Esophagus (tissue), 2 donors: ENCODE results near the gene WIPI1. TPM values are rescaled to one million over a fixed set of nuclear protein-coding genes. Genes with fewer than 3 reads are reported as not detected.
A peak's percentile ranks its signal among the peaks of the same experiment; 100 is the strongest.
"Not testable (repeated sequence)": the region's sequence is repeated elsewhere in the genome, so short reads cannot be mapped to it uniquely, and the experiment has no call there.

ENCODE experiments used
- H3K27ac ChIP-seq, 2 donors: one replicate each; pipeline ENCODE4 v1.5.1; 2013; ENCODE audit warnings: low read depth in 2 of 2, mild to moderate bottlenecking in 2 of 2, inconsistent platforms in 1 of 2, low read length in 1 of 2, moderate library complexity in 1 of 2
- H3K27me3 ChIP-seq, 2 donors: one replicate each; pipeline ENCODE4 v1.6.1; 2013; ENCODE audit warnings: low read length in 2 of 2, control low read depth in 1 of 2, mild to moderate bottlenecking in 1 of 2; ENCODE audit not compliant: insufficient read depth in 2 of 2, control insufficient read depth in 1 of 2
- H3K36me3 ChIP-seq, 2 donors: one replicate each; pipeline ENCODE4 v1.6.1; 2013; ENCODE audit warnings: low read length in 1 of 2; ENCODE audit not compliant: control insufficient read depth in 2 of 2, insufficient read depth in 2 of 2
- H3K4me1 ChIP-seq, 2 donors: one replicate each; pipeline ENCODE4 v1.6.1; 2013; ENCODE audit warnings: low read length in 1 of 2; ENCODE audit not compliant: control insufficient read depth in 2 of 2, insufficient read depth in 2 of 2
- H3K4me3 ChIP-seq, 2 donors: one replicate each; pipeline ENCODE4 v1.5.1; 2013; ENCODE audit warnings: low read length in 2 of 2, mild to moderate bottlenecking in 2 of 2, low read depth in 1 of 2, moderate library complexity in 1 of 2
- H3K9me3 ChIP-seq, 2 donors: one replicate each; pipeline ENCODE4 v1.6.1; 2013; ENCODE audit warnings: mild to moderate bottlenecking in 2 of 2, low read depth in 1 of 2, low read length in 1 of 2, moderate library complexity in 1 of 2; ENCODE audit not compliant: control insufficient read depth in 2 of 2, insufficient read depth in 1 of 2
- WGBS, 2 donors: extraction: QIAGEN DNeasy Blood & Tissue Kit; methylation state at CpG; one replicate each; pipeline ENCODE4 v1.1.7; 2013; 5-methylcytosine and 5-hydroxymethylcytosine counted together
- polyA plus RNA-seq, 2 donors: library from polyadenylated mRNA; stranded (reverse); fragments of 200-250 nt; gene quantifications; one replicate each; pipeline ENCODE4 v1.2.3, GENCODE V29; 2013
- donor health status: healthy with polysubstance abuse.
- donor health status: Bipolar disorder and iron deficiency.

Gene WIPI1, protein sequence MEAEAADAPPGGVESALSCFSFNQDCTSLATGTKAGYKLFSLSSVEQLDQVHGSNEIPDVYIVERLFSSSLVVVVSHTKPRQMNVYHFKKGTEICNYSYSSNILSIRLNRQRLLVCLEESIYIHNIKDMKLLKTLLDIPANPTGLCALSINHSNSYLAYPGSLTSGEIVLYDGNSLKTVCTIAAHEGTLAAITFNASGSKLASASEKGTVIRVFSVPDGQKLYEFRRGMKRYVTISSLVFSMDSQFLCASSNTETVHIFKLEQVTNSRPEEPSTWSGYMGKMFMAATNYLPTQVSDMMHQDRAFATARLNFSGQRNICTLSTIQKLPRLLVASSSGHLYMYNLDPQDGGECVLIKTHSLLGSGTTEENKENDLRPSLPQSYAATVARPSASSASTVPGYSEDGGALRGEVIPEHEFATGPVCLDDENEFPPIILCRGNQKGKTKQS
- 10 to 100 TPM; 10.8 to 22.4 TPM for polyA plus RNA-seq

DNA sequence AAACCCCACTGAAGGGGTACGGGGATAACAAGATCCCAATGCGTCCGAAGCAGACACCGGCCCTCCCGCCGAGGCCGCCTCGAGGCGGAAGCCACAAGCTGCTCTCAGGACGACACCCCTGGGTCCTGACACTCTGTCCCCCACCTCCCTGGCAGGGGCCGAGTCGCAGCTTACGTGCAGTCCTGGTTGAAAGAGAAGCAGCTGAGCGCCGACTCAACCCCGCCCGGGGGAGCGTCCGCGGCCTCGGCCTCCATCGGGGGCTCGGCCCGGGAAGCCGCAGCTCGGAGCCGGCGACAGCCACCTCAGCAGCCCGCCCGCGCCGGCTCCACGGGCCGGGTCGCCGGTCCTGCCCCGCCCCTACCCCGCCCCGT, at the start of gene WIPI1:
Gene WIPI1, minus strand, starts transcription at position 329 of the 371 bp plus-strand sequence. Its CDS starts 75 bp downstream, at position 254.
- H3K36me3 ChIP-seq = no peaks in the 10 kb centered on the region
- peak within 1 kb of the TSS; percentile 45 to 70 for H3K4me3 ChIP-seq
- no peaks in the 10 kb centered on the region for H3K27me3 ChIP-seq
- peak within 1 kb of the TSS; percentile 86 to 97 for H3K27ac ChIP-seq
- WGBS, 2 donors = 0 to 1% methylated on average over 13 to 37 of the region's 39 CpGs
- peaks cover 0 to 3% of the 10 kb centered on the region in 2 donors for H3K4me1 ChIP-seq
- no peaks in the 10 kb centered on the region for H3K9me3 ChIP-seq

DNA sequence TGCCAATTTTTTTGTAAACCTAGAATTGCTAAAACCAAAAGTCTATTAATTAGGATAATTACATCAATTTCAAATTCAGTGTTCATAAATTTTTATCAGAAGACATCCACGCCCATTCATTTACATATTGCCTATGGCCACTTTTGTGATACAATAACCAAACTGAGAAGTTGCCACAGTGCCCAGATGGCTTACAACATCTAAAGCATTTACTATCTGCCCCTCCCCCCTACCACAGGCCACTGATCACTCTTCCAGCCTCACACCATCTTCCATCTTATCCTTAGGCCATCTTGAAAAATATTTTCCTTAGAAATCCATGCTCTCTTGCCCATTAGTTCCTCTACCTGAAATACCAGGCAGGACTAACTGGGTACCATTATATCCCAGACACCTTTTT, 48.7 kb upstream of the WIPI1 start:
- no peaks in the 10 kb centered on the region for H3K36me3 ChIP-seq
- H3K4me3 ChIP-seq = no peak overlapping the region
- no peaks in the 10 kb centered on the region for H3K4me1 ChIP-seq
- no peaks in the 10 kb centered on the region for H3K9me3 ChIP-seq
- H3K27ac ChIP-seq = no peak overlapping the region
- 90 to 96% methylated on average over 1 of the region's 1 CpG for WGBS, 2 donors
- H3K27me3 ChIP-seq = no peaks in the 10 kb centered on the region

DNA sequence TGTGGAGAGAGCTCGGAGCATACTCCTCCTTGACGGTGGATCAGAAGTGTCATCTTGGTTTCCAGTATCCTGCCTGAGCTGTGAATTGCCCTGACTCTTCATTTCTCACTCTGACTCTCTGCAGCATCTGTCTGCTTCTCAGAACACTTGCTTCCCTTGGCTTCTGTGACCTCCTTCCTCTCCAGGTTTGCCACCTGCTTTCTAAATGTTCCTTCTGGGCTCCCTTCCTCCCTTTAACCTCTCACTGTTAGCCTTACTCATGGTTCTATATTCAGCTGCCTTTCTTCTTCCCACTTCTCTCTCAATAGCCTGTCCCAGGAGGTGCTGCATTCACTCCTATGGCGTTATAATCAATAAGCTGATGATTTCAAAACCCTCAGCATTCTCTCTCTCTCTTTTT, 43.8 kb upstream of the WIPI1 start:
- no peak overlapping the region for H3K27ac ChIP-seq
- no peaks in the 10 kb centered on the region for H3K4me1 ChIP-seq
- no peaks in the 10 kb centered on the region for H3K27me3 ChIP-seq
- WGBS, 2 donors = 76 to 82% methylated on average over 3 of the region's 3 CpGs
- H3K4me3 ChIP-seq = no peak overlapping the region
- H3K36me3 ChIP-seq = no peaks in the 10 kb centered on the region
- H3K9me3 ChIP-seq = no peaks in the 10 kb centered on the region

DNA sequence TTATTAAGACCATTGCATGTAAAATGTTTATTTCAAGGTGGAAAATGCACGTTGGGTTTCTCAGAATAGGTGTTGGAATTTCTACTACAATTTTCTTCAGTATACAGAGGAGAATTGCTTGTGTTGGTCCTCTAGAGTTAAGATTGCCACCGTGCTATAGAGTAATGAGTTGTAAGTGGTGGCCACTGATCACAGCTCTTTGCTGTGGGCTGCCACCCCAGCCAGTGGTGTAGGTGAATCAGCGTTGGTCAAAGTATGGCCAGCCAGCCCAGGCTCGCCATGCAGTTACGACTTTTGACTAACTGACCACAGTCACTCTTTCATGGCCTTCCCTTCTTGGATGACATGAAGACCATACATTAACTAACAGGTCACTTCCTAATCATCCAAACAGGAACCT, 42.3 kb upstream of the WIPI1 start:
- no peak overlapping the region for H3K27ac ChIP-seq

DNA sequence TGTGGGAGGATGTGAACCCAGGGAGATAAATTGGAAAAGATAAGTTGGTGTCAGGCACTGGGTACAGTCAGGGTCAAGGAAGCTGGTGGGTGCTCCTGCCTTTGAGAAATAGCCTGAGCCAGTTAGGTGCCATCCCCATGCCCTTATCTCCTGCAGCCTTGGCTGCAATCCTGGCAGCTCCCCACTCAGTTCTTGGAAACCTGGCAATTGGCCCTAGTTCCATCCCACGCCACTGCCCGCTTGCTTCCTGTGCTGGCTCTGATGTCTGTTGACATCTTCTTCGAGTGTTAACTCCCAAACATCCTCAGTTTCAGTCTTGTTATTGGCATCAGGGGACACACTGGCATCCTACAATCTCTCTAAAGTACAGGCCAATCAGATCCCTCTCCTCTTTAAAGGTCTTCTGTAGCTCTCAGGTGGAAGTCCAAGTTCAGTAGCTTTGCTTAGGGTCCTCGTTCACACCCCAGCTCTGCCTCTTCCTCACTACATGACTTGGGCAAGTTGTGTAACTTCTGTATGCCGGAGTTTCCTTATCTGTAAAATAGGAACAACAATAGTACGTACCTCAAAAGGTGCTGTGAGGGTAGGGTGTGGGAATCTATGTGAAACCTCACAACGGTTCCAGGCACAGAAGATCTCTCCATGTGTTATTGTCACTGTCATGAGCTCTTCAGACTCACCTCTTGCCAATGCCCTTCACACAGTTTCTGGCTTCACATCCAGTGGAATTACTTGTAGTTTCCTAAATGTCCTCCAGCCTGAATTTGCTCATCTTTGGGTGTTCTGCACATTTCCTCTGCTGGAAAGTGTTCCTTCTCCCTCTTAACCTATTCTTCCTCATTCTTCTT, 41.4 kb upstream of the WIPI1 start:
- Histone ChIP-seq H3K9me3 (no peaks in the 10 kb centered on the region), H3K4me1 (no peaks in the 10 kb centered on the region), H3K27ac (no peak overlapping the region), H3K36me3 (no peaks in the 10 kb centered on the region), H3K27me3 (no peaks in the 10 kb centered on the region), H3K4me3 (no peak overlapping the region)
- 55 to 57% methylated on average over 7 of the region's 7 CpGs for WGBS, 2 donors

More for the DNA sequence above, 42.3 kb upstream of the WIPI1 start:
- Histone ChIP-seq H3K36me3 (no peaks in the 10 kb centered on the region), H3K27me3 (no peaks in the 10 kb centered on the region), H3K4me3 (no peak overlapping the region), H3K9me3 (no peaks in the 10 kb centered on the region), H3K4me1 (no peaks in the 10 kb centered on the region)
- WGBS, 2 donors = 91 to 92% methylated on average over 5 of the region's 5 CpGs

DNA sequence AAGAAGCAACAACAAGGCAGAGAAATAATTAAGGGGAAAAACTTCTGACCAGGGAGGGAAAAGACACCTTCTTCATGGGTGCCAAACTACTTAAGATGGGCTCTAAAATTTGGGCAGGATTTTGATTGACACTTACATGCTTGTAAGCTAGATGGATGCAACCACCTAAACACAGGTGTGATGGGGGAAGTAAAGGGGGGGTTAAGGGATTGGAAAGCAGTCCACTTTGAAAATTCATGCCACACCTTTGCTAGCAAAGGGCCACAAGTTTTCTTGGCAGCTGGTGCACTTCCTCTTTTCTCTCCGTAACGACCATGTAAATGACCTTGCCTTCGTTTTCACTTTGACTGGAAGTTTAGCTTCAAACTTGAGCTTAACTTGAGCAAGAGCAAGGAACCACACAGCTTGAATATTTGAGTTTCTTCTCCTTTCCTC, 40.6 kb upstream of the WIPI1 start:
- H3K4me3 ChIP-seq = no peak overlapping the region
- no peaks in the 10 kb centered on the region for H3K27me3 ChIP-seq
- H3K9me3 ChIP-seq = no peaks in the 10 kb centered on the region
- no peaks in the 10 kb centered on the region for H3K4me1 ChIP-seq
- H3K27ac ChIP-seq = no peak overlapping the region
- WGBS, 2 donors = 10 to 14% methylated on average over 3 of the region's 3 CpGs
- H3K36me3 ChIP-seq = no peaks in the 10 kb centered on the region

DNA sequence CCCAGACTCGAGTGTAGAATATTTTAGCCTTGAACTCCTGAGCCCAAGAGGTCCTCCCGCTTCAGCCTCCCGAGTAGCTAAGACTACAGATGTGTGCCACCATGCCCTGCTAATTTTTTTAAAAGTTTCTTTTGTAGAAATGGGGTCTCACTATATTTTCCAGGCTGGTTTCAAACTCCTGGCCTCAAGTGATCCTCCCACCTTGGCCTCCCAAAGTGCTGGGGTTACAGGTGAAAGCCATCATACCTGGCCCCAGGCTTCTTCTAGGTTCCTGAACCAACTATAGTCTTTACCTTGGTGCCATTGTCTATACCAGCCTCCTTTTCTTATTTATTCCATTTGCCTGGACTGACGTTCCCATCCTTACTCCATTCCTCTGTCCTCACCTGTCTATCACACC, 37.8 kb upstream of the WIPI1 start:
- Histone ChIP-seq H3K4me1 (no peaks in the 10 kb centered on the region), H3K27ac (no peak overlapping the region), H3K4me3 (no peak overlapping the region), H3K27me3 (no peaks in the 10 kb centered on the region), H3K9me3 (no peaks in the 10 kb centered on the region), H3K36me3 (no peaks in the 10 kb centered on the region)
- 90 to 91% methylated on average over 4 of the region's 4 CpGs for WGBS, 2 donors

DNA sequence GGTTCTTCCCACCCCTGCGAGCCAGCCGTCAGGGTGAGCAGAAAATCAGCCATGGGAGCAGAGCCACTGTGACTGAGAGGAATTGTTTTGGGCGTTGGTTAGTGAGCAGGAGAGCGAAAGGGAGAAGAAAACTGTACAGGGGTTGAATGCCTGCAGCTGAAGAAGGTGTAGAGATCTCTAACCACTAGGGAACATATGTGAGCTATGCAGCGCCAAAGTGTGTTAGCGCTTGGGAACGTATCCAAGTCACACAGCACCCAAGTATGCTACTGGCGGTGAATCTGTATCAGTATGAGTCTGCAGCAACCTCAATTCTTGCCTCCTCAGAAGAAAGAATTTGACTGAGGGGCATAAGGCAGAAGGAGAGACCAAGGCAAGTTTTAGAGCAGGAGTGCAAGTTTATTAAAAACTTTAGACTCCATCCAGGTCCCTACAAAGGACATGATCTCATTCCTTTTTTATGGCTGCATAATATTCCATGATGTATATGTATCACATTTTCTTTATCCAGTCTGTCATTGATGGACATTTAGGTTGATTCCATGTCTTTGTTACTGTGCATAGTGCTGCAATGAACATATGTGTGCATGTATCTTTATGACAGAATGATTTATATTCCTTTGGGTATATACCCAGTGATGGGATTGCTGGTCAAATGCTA, 35.2 kb upstream of the WIPI1 start:
- H3K9me3 ChIP-seq, H3K27me3 ChIP-seq, H3K4me3 ChIP-seq, H3K36me3 ChIP-seq, H3K4me1 ChIP-seq: not testable (repeated sequence)
- WGBS, 2 donors = 73 to 79% methylated on average over 8 of the region's 8 CpGs
- peak overlapping the region; percentile 30 to 85 for H3K27ac ChIP-seq

DNA sequence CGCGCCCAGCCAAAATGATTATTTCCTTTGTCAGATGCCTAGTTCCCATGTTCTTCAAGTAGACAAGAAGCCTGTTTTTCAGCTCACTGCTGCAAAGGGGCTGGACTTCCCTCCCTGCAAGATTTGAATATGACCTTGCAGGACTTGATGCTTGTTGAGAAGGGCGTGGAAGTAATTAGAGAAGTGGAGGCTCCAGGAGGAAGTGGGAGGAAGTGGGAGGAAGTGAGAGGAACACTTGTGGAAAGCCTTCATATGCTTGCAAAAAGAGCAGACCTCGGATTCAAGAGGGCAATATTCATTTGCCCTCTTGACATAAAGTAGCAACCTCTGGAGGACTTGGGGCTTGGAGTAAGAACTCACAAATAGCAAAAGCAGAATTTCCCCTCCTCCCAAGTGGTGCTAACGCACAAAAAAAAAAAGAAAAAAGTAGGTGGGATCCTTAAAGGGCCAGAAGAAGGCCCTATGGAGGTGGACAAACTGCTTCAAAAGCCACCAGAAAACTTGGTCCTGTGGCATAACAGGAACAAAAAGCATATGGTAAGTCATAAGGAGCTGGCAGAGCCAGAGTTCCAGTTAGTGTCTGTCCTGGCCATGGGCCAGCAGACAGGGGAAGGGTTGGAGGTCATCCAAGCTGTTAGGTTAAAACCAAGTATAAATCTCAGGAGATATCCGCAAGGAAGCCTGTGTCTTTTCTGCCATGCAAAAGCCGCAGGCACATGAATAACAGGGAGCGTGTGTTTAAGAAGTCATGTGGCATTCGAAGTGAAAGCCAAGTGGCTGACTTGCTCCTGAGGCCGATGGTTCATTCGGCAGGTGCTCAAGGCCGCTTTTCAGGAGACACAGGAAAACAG, 34.3 kb upstream of the WIPI1 start:
- Histone ChIP-seq H3K9me3 (no peaks in the 10 kb centered on the region), H3K27me3 (no peaks in the 10 kb centered on the region), H3K27ac (peak overlapping the region; percentile 30 to 85), H3K36me3 (no peaks in the 10 kb centered on the region), H3K4me3 (no peak overlapping the region), H3K4me1 (no peaks in the 10 kb centered on the region)
- WGBS, 2 donors = 44 to 52% methylated on average over 12 of the region's 12 CpGs
